HL-60 (cell line): Measurements from ENCODE around the gene TM4SF4.

Experiments used
- DNase-seq, 2 experiments: peaks; one replicate each; pipeline ENCODE4 v3.0.0-alpha.2; 2010 to 2020; ENCODE audit warnings: low read depth in 1 of 2, low spot score in 1 of 2
- H3K27ac ChIP-seq: fragments of 250-450 bp; sonication (Bioruptor Pico); replicated peaks from 2 replicates; pipeline ENCODE4 v1.5.1; 2020; ENCODE audit warnings: mild to moderate bottlenecking, moderate library complexity
- H3K27me3 ChIP-seq: fragments of 250-450 bp; sonication (Bioruptor Pico); 2 replicates; pipeline ENCODE4 v1.5.1; 2021; ENCODE audit warnings: mild to moderate bottlenecking, moderate library complexity; ENCODE audit not compliant: insufficient read depth, poor library complexity, severe bottlenecking
- H3K4me3 ChIP-seq: replicated peaks from 2 replicates; pipeline ENCODE4 v1.5.1; 2011; ENCODE audit warnings: mild to moderate bottlenecking, control low read depth, low read length; ENCODE audit not compliant: insufficient read depth
- GABPA ChIP-seq: IDR thresholded peaks from 2 replicates; pipeline ENCODE4 v1.6.1; 2012; ENCODE audit warnings: low read depth
- POLR2AphosphoS5 ChIP-seq: IDR thresholded peaks from 2 replicates; pipeline ENCODE4 v1.6.1; 2012; ENCODE audit warnings: low read depth
- SPI1 ChIP-seq: IDR thresholded peaks from 2 replicates; pipeline ENCODE4 v1.6.1; 2012; ENCODE audit warnings: low read depth, mild to moderate bottlenecking, borderline replicate concordance
- TF ChIP-seq, protein P1 (sequence below): IDR thresholded peaks from one replicate; pipeline ENCODE4 v1.5.1; 2011; ENCODE audit warnings: low read length, control low read depth, inconsistent platforms; ENCODE audit not compliant: insufficient read depth
- TF ChIP-seq, protein P2 (sequence below): IDR thresholded peaks from 2 replicates; pipeline ENCODE4 v1.6.1; 2012; ENCODE audit warnings: low read depth; ENCODE audit not compliant: insufficient replicate concordance

Gene TM4SF4

DNA sequence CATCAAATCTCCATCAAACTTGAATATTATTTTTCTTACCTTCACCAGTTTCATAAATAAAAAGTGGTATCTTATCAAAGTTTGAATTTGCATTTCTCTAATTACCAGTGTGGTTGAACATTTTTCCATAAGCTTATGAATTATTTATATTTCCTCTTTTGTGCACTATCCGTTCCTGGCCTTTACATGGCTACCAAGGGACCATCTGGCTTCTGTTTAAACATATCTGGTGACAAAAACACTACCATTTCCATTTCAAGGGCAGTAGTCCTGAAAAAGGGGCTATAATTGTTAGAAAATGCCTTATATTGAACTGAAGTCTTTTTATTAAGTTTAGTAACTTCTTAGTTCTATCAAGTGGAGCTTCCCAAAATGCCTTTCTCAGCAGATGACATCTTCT is 44.3 kb upstream of the TM4SF4 start:
- TF ChIP-seq, protein P1, sequence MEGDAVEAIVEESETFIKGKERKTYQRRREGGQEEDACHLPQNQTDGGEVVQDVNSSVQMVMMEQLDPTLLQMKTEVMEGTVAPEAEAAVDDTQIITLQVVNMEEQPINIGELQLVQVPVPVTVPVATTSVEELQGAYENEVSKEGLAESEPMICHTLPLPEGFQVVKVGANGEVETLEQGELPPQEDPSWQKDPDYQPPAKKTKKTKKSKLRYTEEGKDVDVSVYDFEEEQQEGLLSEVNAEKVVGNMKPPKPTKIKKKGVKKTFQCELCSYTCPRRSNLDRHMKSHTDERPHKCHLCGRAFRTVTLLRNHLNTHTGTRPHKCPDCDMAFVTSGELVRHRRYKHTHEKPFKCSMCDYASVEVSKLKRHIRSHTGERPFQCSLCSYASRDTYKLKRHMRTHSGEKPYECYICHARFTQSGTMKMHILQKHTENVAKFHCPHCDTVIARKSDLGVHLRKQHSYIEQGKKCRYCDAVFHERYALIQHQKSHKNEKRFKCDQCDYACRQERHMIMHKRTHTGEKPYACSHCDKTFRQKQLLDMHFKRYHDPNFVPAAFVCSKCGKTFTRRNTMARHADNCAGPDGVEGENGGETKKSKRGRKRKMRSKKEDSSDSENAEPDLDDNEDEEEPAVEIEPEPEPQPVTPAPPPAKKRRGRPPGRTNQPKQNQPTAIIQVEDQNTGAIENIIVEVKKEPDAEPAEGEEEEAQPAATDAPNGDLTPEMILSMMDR, result no peak
- TF ChIP-seq GABPA (no peak), SPI1 (no peak), POLR2AphosphoS5 (no peak)
- TF ChIP-seq, protein P2, sequence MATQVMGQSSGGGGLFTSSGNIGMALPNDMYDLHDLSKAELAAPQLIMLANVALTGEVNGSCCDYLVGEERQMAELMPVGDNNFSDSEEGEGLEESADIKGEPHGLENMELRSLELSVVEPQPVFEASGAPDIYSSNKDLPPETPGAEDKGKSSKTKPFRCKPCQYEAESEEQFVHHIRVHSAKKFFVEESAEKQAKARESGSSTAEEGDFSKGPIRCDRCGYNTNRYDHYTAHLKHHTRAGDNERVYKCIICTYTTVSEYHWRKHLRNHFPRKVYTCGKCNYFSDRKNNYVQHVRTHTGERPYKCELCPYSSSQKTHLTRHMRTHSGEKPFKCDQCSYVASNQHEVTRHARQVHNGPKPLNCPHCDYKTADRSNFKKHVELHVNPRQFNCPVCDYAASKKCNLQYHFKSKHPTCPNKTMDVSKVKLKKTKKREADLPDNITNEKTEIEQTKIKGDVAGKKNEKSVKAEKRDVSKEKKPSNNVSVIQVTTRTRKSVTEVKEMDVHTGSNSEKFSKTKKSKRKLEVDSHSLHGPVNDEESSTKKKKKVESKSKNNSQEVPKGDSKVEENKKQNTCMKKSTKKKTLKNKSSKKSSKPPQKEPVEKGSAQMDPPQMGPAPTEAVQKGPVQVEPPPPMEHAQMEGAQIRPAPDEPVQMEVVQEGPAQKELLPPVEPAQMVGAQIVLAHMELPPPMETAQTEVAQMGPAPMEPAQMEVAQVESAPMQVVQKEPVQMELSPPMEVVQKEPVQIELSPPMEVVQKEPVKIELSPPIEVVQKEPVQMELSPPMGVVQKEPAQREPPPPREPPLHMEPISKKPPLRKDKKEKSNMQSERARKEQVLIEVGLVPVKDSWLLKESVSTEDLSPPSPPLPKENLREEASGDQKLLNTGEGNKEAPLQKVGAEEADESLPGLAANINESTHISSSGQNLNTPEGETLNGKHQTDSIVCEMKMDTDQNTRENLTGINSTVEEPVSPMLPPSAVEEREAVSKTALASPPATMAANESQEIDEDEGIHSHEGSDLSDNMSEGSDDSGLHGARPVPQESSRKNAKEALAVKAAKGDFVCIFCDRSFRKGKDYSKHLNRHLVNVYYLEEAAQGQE, result no peak
- no peaks in the 10 kb centered on the region for H3K27me3 ChIP-seq
- no peak overlapping the region for H3K4me3 ChIP-seq
- no peak overlapping the region for H3K27ac ChIP-seq
- DNase-seq, result no peak

DNA sequence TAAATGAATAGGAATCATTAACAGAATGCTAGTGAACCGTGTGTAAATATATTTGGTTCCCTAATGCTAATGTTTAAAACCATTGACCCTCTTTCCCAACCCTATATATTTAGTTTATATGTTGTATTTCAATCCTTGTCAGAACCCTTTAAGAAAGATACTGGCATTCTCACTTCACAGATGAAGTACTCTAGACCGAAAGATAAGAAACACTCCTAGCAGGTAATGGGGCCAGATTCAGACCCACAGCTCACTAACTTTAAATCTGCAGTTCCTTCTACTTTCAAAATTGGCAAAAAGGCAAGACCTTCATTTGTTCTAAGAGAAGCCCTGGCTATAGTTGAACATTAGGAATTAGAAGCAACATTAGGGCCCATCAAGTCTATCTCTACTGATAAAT is 42.3 kb upstream of the TM4SF4 start:
- no peak for DNase-seq
- Histone ChIP-seq H3K27ac (no peak overlapping the region), H3K4me3 (no peak overlapping the region), H3K27me3 (no peaks in the 10 kb centered on the region)
- TF ChIP-seq SPI1, result no peak
- TF ChIP-seq, protein P2, result no peak
- TF ChIP-seq, protein P1, result no peak
- TF ChIP-seq GABPA, result no peak
- TF ChIP-seq POLR2AphosphoS5, result no peak

DNA sequence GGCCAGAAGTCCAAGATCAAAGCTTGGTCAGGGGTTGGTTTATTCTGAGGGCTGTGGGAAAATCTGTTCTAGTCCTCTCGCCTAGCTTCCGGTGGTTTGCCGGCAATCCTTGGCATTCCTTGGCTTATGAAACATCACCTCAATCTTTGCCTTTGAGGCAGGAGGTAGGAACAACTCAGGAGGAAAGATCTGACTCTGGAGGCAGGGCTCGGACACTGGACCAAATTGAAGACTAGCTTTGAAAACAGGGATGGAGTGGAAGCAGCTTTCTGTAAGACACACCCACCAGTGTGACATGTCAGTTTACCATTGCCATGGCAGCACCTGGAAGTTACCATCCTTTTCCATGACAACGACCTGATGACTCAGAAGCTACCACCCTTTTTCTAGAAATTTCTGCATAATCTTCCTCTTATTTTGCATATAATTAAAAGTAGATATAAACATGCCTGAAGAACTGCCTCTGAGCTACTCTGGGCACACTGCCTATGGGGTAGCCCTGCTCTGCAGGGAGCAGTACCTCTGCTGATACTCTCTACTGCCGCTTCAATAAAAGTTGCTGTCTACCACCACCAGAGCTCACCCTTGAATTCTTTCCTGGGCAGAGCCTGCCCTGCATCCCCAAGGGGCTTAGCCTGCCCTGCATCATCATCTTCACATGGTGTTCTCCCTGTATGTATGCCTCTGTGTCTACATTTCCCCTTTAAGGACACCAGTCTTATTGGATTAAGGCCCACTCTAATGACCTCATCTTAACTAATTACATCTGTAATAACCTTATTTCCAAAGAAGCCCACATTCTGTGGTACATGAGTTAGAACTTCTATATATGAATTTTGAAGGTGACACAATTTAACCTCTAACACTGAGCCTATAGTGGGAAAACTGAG is 38.3 kb upstream of the TM4SF4 start:
- Histone ChIP-seq H3K27me3 (no peaks in the 10 kb centered on the region), H3K4me3 (no peak overlapping the region), H3K27ac (no peak overlapping the region)
- DNase-seq, result no peak
- TF ChIP-seq, protein P1, result no peak
- TF ChIP-seq GABPA (no peak), POLR2AphosphoS5 (no peak), SPI1 (no peak)
- TF ChIP-seq, protein P2, result no peak
